GM21526 (cell line): ENCODE results near the gene POLQ.
"Not testable (repeated sequence)": the region's sequence is repeated elsewhere in the genome, so short reads cannot be mapped to it uniquely, and the experiment has no call there.

Source experiments
- ATAC-seq: cut with Tn5 transposase; IDR thresholded peaks from one replicate; pipeline ENCODE4 v1.9.1; 2021; ENCODE audit warnings: moderate library complexity; ENCODE audit not compliant: unreplicated experiment, low FRiP score

POLQ gene

GRCh38 chr3:121431726-121432517, 113.9 kb downstream of the POLQ start:
- ATAC-seq: peak; percentile 95

DNA sequence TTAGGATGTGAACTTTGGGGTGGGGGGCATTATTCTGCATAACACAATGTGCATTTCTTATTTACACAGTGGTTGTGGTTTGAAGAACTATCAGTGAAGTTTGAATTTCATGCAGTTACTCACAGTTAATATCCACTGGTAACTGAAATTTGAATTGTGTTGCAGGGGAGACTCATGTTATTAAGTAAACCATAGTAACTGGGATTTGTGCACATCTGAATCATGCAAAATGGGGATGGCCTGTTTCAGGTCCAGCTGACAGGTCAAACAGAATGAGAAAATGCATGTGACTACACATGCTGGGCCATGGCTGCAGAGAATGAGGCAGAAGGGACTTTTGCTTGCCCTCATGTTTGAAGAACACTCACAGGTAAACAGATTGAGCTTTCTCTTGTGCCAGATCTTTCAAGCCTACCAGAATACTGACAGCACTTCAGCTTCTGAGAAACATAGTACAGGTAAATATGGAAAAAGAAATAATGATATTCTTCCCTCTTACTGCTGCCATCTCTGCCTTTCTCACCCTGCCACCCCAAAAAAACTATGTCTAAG, 115.0 kb downstream of the POLQ start:
- ATAC-seq: no peak

GRCh38 chr3:121424549-121424948, 121.2 kb downstream of the POLQ start:
- no peak for ATAC-seq

GRCh38 chr3:121418182-121418581, 127.6 kb downstream of the POLQ start:
- ATAC-seq: no peak

GRCh38 chr3:121414924-121415323, 130.9 kb downstream of the POLQ start:
- ATAC-seq: no peak

DNA sequence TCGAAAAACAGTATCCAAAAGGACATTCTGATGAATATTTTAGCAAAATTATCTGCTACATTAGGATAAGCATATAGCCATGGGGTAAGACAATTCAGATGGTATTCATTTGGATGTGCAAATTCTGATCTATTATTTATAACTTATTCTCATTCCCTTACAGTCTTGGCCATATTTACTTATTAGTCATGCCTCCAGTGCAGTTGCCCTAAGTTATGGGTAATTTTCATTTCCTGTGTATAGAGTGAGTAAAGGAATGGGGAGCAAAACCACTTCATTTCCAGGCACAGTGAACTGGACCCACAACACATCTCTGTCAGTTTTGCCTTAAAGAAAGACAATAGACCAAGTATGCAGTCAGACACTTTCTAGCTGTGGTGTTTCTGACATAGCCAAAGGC, 134.3 kb downstream of the POLQ start:
- ATAC-seq: no peak

DNA sequence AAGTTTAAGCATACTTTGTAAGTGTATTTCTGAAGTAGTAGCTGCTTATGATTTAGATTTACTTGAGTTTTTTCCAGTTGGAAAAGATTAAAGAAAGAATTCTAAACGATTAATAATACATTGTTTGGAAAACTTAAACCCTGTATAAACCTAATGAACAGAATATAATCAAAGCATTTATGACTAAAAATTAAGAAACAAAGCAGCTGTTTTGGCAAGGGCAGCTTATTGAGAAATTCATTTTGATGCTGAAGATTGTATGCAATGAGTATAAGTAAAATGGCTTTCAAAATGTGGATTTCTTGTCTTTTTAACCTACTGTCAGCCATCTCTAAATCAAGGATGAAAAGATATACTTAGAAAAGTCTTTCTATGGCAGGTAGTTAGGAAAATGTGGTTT, 140.2 kb downstream of the POLQ start:
- ATAC-seq: no peak

DNA sequence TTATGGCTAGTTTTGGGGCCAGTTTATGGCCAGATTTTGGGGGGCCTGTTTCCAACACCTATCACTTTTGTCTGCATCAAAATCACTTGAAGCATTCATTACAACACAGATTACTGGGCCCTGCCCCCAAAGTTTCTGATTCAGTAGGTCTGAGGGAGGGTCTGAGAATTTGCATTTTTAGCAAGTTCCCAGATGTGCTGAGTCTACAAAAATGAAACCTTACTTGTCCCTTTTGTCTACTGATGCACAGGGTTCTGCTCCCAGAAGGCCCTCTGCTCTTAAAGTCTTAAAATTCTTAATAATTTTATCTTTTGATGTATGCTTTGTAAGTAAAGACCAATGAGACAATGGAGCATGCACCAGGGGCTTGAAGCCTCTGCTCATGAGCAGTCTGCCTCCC, 146.0 kb downstream of the POLQ start:
- no peak for ATAC-seq

DNA sequence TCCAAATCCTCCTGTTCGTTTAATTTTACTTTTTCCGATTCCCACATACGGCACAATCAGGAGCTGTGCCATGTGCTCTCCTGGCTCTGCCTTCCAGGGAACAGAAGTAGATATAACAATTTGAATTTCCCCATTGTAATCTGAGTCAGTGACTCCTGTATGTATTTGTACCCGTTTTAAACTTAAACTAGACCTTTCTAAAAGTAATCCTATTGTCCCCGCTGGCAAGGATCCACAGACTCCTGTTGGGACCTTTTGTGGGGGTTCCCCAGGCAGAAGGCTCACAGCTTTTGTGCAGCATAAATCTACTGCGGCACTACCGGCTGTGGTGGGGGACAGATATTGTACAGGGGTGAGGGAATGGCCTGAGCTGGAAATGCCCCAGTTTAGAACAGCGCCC, 147.7 kb downstream of the POLQ start:
- not testable (repeated sequence) for ATAC-seq

- ATAC-seq: not testable (repeated sequence)
Observed at GRCh38 chr3:121395967-121396366, 149.8 kb downstream of the POLQ start.

DNA sequence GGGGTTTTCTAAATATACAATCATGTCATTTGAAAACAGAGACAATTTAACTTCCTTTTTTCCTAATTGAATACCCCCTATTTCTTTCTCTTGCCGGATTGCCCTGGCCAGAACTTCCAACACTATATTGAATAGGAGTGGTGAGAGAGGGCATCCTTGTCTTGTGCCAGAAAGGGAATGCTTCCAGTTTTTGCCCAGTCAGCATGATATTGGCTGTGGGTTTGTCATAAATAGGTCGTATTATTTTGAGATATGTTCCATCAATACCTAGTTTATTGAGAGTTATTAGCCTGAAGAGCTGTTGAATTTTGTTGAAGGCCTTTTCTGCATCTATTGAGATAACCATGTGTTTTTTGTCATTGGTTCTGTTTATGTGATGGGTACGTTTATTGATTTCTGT, 157.5 kb downstream of the POLQ start:
- ATAC-seq: not testable (repeated sequence)
